Mesothelial cell of epicardium (in vitro differentiated cells): Measurements from ENCODE around the gene PIGZ. TPM values are rescaled to one million over a fixed set of nuclear protein-coding genes. Genes with fewer than 3 reads are reported as not detected.

ENCODE experiments used
- DNase-seq, 2 experiments: peaks; one replicate each; pipeline ENCODE4 v3.0.0; 2021; ENCODE audit warnings: low spot score in 2 of 2; ENCODE audit not compliant: unreplicated experiment in 2 of 2
- H3K27ac Mint-ChIP-seq: 2 replicates; pipeline ENCODE4 v1.8.0; 2021; ENCODE audit warnings: mixed read lengths
- H3K27me3 Mint-ChIP-seq: 2 replicates; pipeline ENCODE4 v1.8.0; 2021; ENCODE audit warnings: low read depth, mixed read lengths
- H3K36me3 Mint-ChIP-seq: 2 replicates; pipeline ENCODE4 v1.8.0; 2021; ENCODE audit warnings: mixed read lengths
- H3K4me1 Mint-ChIP-seq: 2 replicates; pipeline ENCODE4 v1.8.0; 2021; ENCODE audit warnings: mixed read lengths
- H3K4me3 Mint-ChIP-seq: 2 replicates; pipeline ENCODE4 v1.8.0; 2021; ENCODE audit warnings: mild to moderate bottlenecking, moderate library complexity, mixed read lengths
- H3K9me3 Mint-ChIP-seq: 2 replicates; pipeline ENCODE4 v1.8.0; 2021; ENCODE audit warnings: mixed read lengths
- CTCF ChIP-seq: fragments of 200-600 bp; sonication (generic); IDR thresholded peaks from one replicate; pipeline ENCODE4 v1.5.0; 2021; ENCODE audit warnings: antibody characterized with exemption; ENCODE audit not compliant: unreplicated experiment
- total RNA-seq: library from RNA; stranded (reverse); gene quantifications from 3 replicates; pipeline ENCODE4 v1.2.1, GENCODE V29; 2021

PIGZ gene
- total RNA-seq, 1 donor from 2014 or later = 0.74 TPM

GRCh38 chr3:197003461-197004385 lies 35.1 kb upstream of the PIGZ start:
- Mint-ChIP-seq H3K27me3 (no peaks in the 10 kb centered on the region), H3K4me1 (peaks cover 12% of the 10 kb centered on the region), H3K27ac (peak overlapping the region; percentile 93), H3K36me3 (peaks cover 7% of the 10 kb centered on the region), H3K4me3 (peak overlapping the region; percentile 81), H3K9me3 (no peaks in the 10 kb centered on the region)
- peak in 1 of 2 experiments; percentile 56 for DNase-seq
- no peak for TF ChIP-seq CTCF

GRCh38 chr3:197002701-197003454 lies 34.2 kb upstream of the PIGZ start:
- Mint-ChIP-seq H3K4me1 (peaks cover 12% of the 10 kb centered on the region), H3K27me3 (no peaks in the 10 kb centered on the region), H3K36me3 (peaks cover 7% of the 10 kb centered on the region), H3K4me3 (no peak overlapping the region), H3K9me3 (no peaks in the 10 kb centered on the region), H3K27ac (no peak overlapping the region)
- peak; percentile 71 to 83 for DNase-seq
- peak; percentile 66 for TF ChIP-seq CTCF

DNA sequence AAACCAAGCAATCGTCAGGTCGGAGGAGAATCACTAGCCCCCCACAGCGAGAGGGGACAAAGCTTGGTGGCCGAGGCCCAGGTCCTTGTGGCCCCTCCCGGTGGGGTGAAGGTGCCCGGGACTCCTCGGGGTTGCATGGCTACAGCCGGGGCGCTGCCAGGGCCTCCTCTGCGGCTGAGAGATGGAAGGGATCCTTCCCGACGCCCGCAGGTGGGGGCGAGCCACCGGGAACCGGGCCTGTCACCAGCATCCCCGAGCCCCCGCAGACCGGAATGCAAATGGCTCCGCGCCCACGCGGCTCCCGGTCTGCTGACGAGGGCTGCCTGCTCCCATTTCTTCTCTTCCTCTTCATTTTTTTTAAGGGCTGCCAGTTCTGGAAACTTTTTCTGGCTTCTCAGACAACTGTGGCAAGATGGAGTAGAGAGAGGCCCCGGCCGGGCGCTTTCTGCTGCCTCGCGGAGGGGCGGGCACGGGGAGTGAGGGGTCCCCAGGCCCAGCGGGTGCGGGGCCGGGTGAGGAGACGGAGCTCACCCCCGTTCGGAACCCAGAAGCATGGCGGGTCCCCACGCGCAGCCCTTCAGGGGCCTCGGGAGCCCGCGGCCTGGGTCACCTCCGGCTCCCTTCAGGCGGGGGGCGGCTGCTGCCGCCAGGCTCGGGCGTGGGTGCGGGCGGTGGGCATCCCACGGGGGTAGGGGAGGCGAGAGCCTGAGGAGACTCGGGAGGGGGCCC lies 33.5 kb upstream of the PIGZ start:
- no peak for TF ChIP-seq CTCF
- Mint-ChIP-seq H3K4me3 (peak overlapping the region; percentile 69), H3K9me3 (no peaks in the 10 kb centered on the region), H3K27ac (peak overlapping the region; percentile 95), H3K4me1 (peaks cover 12% of the 10 kb centered on the region), H3K27me3 (no peaks in the 10 kb centered on the region), H3K36me3 (peaks cover 7% of the 10 kb centered on the region)
- DNase-seq = no peak

DNA sequence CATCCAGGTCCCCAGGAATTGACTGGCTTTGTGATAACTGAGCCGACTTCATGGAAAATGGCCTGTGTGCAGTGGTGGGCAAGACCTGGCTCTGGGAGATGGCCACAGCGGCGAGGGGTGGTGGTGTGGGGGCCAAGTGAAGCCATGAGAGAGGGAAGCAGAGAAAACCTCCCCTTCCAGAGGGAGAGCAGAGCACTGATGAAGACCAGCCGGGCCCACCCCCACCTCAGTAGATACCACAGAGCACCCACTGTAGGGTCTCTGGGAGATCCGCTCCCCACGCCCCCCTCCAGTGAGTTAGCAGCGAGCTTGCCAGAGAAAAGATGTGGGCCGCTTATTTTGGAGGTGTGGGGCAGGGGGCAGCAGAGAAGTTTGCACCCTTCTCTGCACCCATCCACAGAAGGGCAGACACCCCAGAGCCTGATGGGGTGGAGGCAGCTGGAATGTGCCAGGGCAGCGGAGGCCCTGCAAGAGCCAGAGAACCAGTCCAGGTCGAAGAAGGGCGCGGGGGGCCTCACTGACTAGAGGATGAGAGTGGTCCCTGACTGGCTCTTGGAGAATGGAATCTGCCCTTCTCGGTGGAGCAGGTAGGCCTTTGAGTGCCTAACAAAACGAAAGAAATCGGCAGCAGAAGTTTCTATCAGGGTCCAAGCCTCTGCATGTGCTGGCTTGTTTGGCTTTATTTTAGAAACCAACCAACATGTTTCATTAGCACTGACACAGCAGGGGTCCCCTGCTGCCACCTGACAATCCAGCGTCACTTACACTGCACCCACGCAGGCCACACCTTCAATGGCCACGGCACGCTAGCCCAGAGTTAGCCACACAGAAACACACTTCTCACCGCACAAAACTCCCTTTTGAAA lies 32.7 kb upstream of the PIGZ start:
- H3K9me3 Mint-ChIP-seq = no peaks in the 10 kb centered on the region

More for the DNA sequence above, 32.7 kb upstream of the PIGZ start:
- Mint-ChIP-seq H3K36me3 (peaks cover 7% of the 10 kb centered on the region), H3K27me3 (no peaks in the 10 kb centered on the region), H3K4me3 (peak overlapping the region; percentile 69), H3K4me1 (peaks cover 12% of the 10 kb centered on the region), H3K27ac (peak overlapping the region; percentile 95)
- DNase-seq = no peak
- TF ChIP-seq CTCF = no peak
